Tibial nerve (tissue), 4 donors: ENCODE data around the gene C6orf52. TPM values are rescaled to one million over a fixed set of nuclear protein-coding genes. Genes with fewer than 3 reads are reported as not detected.

ENCODE experiments used
- DNase-seq, 2 donors: peaks; one replicate each; pipeline ENCODE4 v3.0.0-alpha.2; 2019; ENCODE audit warnings: low spot score in 2 of 2
- H3K27ac ChIP-seq, 4 donors: fragments of 200-600 bp; sonication (generic) in 3 of 4; one replicate each; pipeline ENCODE4 v1.5.1; 2017 to 2019; ENCODE audit warnings: mild to moderate bottlenecking in 1 of 4
- H3K27me3 ChIP-seq, 2 donors: fragments of 200-600 bp; sonication (generic) in 1 of 2; one replicate each; pipeline versions ENCODE4 v1.5.1 to v1.6.0; 2017 to 2019
- H3K36me3 ChIP-seq, 3 donors: fragments of 200-600 bp; sonication (generic); one replicate each; pipeline ENCODE4 v1.5.1; 2018 to 2019
- H3K4me1 ChIP-seq, 4 donors: fragments of 200-600 bp; sonication (generic) in 3 of 4; one replicate each; pipeline ENCODE4 v1.5.1; 2017 to 2019
- H3K4me3 ChIP-seq, 4 donors: fragments of 200-600 bp; sonication (generic) in 3 of 4; one replicate each; pipeline ENCODE4 v1.5.1; 2017 to 2019; ENCODE audit warnings: mild to moderate bottlenecking in 1 of 4, moderate library complexity in 1 of 4
- H3K9me3 ChIP-seq, 4 donors: fragments of 200-600 bp; sonication (generic) in 3 of 4; one replicate each; pipeline ENCODE4 v1.5.1; 2017 to 2019
- EP300 ChIP-seq, 2 donors: sonication (generic); formaldehyde crosslinking; IDR thresholded peaks; one replicate each; pipeline ENCODE4 v1.6.1; 2017; ENCODE audit warnings: antibody characterized with exemption in 2 of 2, mild to moderate bottlenecking in 1 of 2
- POLR2A ChIP-seq, 2 donors: fragments of 450-650 bp; IDR thresholded peaks; one replicate each; pipeline ENCODE4 v1.6.1; 2017; ENCODE audit warnings: antibody characterized with exemption in 2 of 2, mild to moderate bottlenecking in 2 of 2, moderate library complexity in 2 of 2
- WGBS, 2 donors: methylation state at CpG; one replicate each; pipeline ENCODE4 v1.1.5; 2018; 5-methylcytosine and 5-hydroxymethylcytosine counted together
- total RNA-seq, 4 donors: library from RNA; depleted of rRNA; stranded (reverse); fragments of >200 nt; gene quantifications; one replicate each; pipeline ENCODE4 v1.1.0, GENCODE V29; 2016
- TF ChIP-seq, protein P1 (sequence below), 5 experiments: fragments of 200-600 bp in 3 of 5; fragments of 450-650 bp in 2 of 5; sonication (generic) in 3 of 5; IDR thresholded peaks; one replicate each; pipeline ENCODE4 v1.5.1; 2016 to 2019; ENCODE audit warnings: antibody characterized with exemption in 5 of 5, mild to moderate bottlenecking in 3 of 5, moderate library complexity in 2 of 5

C6orf52 gene
- total RNA-seq, 4 donors from 2014 or later: not detected

GRCh38 chr6:10736731-10737130, 42.3 kb upstream of the C6orf52 start:
- no peaks in the 10 kb centered on the region for H3K9me3 ChIP-seq
- no peak overlapping the region for H3K27ac ChIP-seq
- no peaks in the 10 kb centered on the region for H3K4me1 ChIP-seq
- 86 to 88% methylated on average over 2 of the region's 2 CpGs for WGBS, 2 donors
- TF ChIP-seq EP300 (IDR thresholded peaks at IDR 0.05) (no peak), POLR2A (IDR thresholded peaks at IDR 0.05) (no peak)
- TF ChIP-seq, protein P1, sequence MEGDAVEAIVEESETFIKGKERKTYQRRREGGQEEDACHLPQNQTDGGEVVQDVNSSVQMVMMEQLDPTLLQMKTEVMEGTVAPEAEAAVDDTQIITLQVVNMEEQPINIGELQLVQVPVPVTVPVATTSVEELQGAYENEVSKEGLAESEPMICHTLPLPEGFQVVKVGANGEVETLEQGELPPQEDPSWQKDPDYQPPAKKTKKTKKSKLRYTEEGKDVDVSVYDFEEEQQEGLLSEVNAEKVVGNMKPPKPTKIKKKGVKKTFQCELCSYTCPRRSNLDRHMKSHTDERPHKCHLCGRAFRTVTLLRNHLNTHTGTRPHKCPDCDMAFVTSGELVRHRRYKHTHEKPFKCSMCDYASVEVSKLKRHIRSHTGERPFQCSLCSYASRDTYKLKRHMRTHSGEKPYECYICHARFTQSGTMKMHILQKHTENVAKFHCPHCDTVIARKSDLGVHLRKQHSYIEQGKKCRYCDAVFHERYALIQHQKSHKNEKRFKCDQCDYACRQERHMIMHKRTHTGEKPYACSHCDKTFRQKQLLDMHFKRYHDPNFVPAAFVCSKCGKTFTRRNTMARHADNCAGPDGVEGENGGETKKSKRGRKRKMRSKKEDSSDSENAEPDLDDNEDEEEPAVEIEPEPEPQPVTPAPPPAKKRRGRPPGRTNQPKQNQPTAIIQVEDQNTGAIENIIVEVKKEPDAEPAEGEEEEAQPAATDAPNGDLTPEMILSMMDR (IDR thresholded peaks at IDR 0.05): no peak
- no peak for DNase-seq
- H3K4me3 ChIP-seq: no peak overlapping the region
- H3K36me3 ChIP-seq: peaks cover 0 to 30% (median 0%) of the 10 kb centered on the region in 3 donors
- no peaks in the 10 kb centered on the region for H3K27me3 ChIP-seq

- DNase-seq: no peak
- Histone ChIP-seq H3K4me1 (no peaks in the 10 kb centered on the region), H3K9me3 (no peaks in the 10 kb centered on the region), H3K27ac (no peak overlapping the region), H3K36me3 (peaks cover 0 to 49% (median 2%) of the 10 kb centered on the region in 3 donors), H3K4me3 (no peak overlapping the region), H3K27me3 (no peaks in the 10 kb centered on the region)
- TF ChIP-seq, protein P1 (IDR thresholded peaks at IDR 0.05): no peak
- TF ChIP-seq POLR2A (IDR thresholded peaks at IDR 0.05): no peak
- no peak for TF ChIP-seq EP300 (IDR thresholded peaks at IDR 0.05)
- WGBS, 2 donors: 94 to 100% methylated on average over 3 of the region's 3 CpGs
Measured at GRCh38 chr6:10733863-10734262, 39.4 kb upstream of the C6orf52 start.

- Histone ChIP-seq H3K4me3 (no peak overlapping the region), H3K9me3 (no peaks in the 10 kb centered on the region), H3K4me1 (no peaks in the 10 kb centered on the region), H3K27me3 (no peaks in the 10 kb centered on the region), H3K27ac (no peak overlapping the region), H3K36me3 (peaks cover 0 to 55% (median 2%) of the 10 kb centered on the region in 3 donors)
- WGBS, 2 donors: 64 to 75% methylated on average over 16 to 17 of the region's 17 CpGs
- TF ChIP-seq, protein P1 (IDR thresholded peaks at IDR 0.05): no peak
- TF ChIP-seq POLR2A (IDR thresholded peaks at IDR 0.05) (no peak), EP300 (IDR thresholded peaks at IDR 0.05) (no peak)
- DNase-seq: no peak
Measured at GRCh38 chr6:10733151-10733715, 38.8 kb upstream of the C6orf52 start.

- H3K27ac ChIP-seq: no peak overlapping the region
- TF ChIP-seq, protein P1 (IDR thresholded peaks at IDR 0.05): no peak
- TF ChIP-seq EP300 (IDR thresholded peaks at IDR 0.05): no peak
- no peak for TF ChIP-seq POLR2A (IDR thresholded peaks at IDR 0.05)
- no peak overlapping the region for H3K4me3 ChIP-seq
- WGBS, 2 donors: 79 to 85% methylated on average over 3 of the region's 3 CpGs
- H3K36me3 ChIP-seq: peaks cover 0 to 85% (median 2%) of the 10 kb centered on the region in 3 donors
- H3K4me1 ChIP-seq: peaks cover 0 to 12% (median under 1%) of the 10 kb centered on the region in 4 donors
- H3K9me3 ChIP-seq: no peaks in the 10 kb centered on the region
- no peak for DNase-seq
- no peaks in the 10 kb centered on the region for H3K27me3 ChIP-seq
Measured at GRCh38 chr6:10730254-10730653, 35.8 kb upstream of the C6orf52 start.

DNA sequence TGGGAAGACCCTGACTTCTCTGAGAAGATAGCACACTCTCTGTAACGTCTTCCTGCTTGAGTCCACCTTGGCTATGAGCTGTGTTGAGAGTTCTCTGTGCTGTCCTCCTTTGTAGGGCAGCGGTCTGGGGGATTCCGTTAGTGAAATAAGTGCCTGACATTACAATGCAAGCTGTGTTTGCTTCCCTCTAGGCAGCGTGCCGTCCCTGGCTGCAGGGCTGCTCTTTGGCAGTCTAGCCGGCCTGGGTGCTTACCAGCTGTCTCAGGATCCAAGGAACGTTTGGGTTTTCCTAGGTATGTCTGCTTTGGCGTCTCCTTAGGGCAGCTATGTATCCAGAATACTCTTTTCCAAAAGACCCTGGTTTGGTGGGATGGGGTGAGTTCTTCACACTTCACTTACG, 31.3 kb upstream of the C6orf52 start:
- Histone ChIP-seq H3K36me3 (peaks cover 0 to 61% (median 2%) of the 10 kb centered on the region in 3 donors), H3K27me3 (no peaks in the 10 kb centered on the region), H3K4me1 (peaks cover 0 to 47% (median 11%) of the 10 kb centered on the region in 4 donors), H3K4me3 (no peak overlapping the region), H3K9me3 (no peaks in the 10 kb centered on the region), H3K27ac (no peak overlapping the region)
- TF ChIP-seq EP300 (IDR thresholded peaks at IDR 0.05) (no peak), POLR2A (IDR thresholded peaks at IDR 0.05) (no peak)
- TF ChIP-seq, protein P1 (IDR thresholded peaks at IDR 0.05): no peak
- WGBS, 2 donors: 59 to 64% methylated on average over 9 of the region's 9 CpGs
- DNase-seq: no peak
